NOMO-1 (cell line): ENCODE measurements around the gene INO80E.

Experiments used
- DNase-seq, 2 experiments: peaks; one replicate each; lab custom pipeline; 2025; ENCODE audit not compliant: unreplicated experiment in 2 of 2; lab: John Stamatoyannopoulos, UW

INO80E gene

GRCh38 chr16:29991571-29991904 lies 4.5 kb upstream of the INO80E start:
- no peak for DNase-seq

- DNase-seq: no peak
Observed at GRCh38 chr16:29992344-29992967, 3.6 kb upstream of the INO80E start.

- DNase-seq: no peak
Observed at GRCh38 chr16:29993191-29993902, 2.7 kb upstream of the INO80E start.

- DNase-seq: no peak
Observed at GRCh38 chr16:29993903-29994599, 2.0 kb upstream of the INO80E start.

- DNase-seq: peak in 1 of 2 experiments; percentile 56
Observed at GRCh38 chr16:29994600-29995323, 1.3 kb upstream of the INO80E start.

- peak; percentile 82 to 90 for DNase-seq
Observed at GRCh38 chr16:29995324-29995910, 624 bp upstream of the INO80E start, which contains the start of gene HIRIP3. HIRIP3 (minus strand) TSS chr16:29995617; CDS start chr16:29995605, 12 bp downstream.

- DNase-seq: no peak
Observed at GRCh38 chr16:29996766-29997250, 767 bp downstream of the INO80E start.

GRCh38 chr16:29999605-30000004 lies 3.6 kb downstream of the INO80E start:
- DNase-seq: no peak

- no peak for DNase-seq
Observed at GRCh38 chr16:30000735-30001631, 4.9 kb downstream of the INO80E start.

- no peak for DNase-seq
Observed at GRCh38 chr16:30002614-30003346, 6.7 kb downstream of the INO80E start.

GRCh38 chr16:30003670-30004423 lies 7.8 kb downstream of the INO80E start:
- no peak for DNase-seq

- DNase-seq: no peak
Observed at GRCh38 chr16:30004424-30004776, 8.4 kb downstream of the INO80E start.

- no peak for DNase-seq
Observed at GRCh38 chr16:30004811-30005242, 8.8 kb downstream of the INO80E start.

GRCh38 chr16:30005341-30006094 lies 9.5 kb downstream of the INO80E start:
- DNase-seq: peak in 1 of 2 experiments; percentile 30

GRCh38 chr16:30006095-30006473 lies 10.0 kb downstream of the INO80E start:
- DNase-seq: no peak

GRCh38 chr16:30006659-30007377 lies 10.8 kb downstream of the INO80E start:
- DNase-seq: no peak

GRCh38 chr16:30007378-30007895 lies 11.4 kb downstream of the INO80E start:
- no peak for DNase-seq
